ENCODE data around the gene ILDR1. TPM values are rescaled to one million over a fixed set of nuclear protein-coding genes. Genes with fewer than 3 reads are reported as not detected.

The ILDR1 gene
- total and polyA plus RNA-seq, 2 donors from 2014 or later = 11.9 to 17.7 TPM

- Histone ChIP-seq H3K9me3 (ENCODE audit: control insufficient read depth in 2 of 3, insufficient read depth in 1 of 3, low read length in 3 of 3) (no peaks in the 10 kb centered on the region), H3K27me3 (ENCODE audit: control insufficient read depth, insufficient read depth, low read length) (no peaks in the 10 kb centered on the region), H3K4me3 (ENCODE audit: low read length in 3 of 3) (no peak overlapping the region), H3K27ac (ENCODE audit: low read depth in 2 of 2, low read length in 2 of 2) (peak overlapping the region in 1 of 2 donors; percentile 23), H3K9ac (ENCODE audit: low read length in 3 of 3) (no peak overlapping the region), H3K4me1 (ENCODE audit: control insufficient read depth in 2 of 3, insufficient read depth in 2 of 3, low read depth in 1 of 3, low read length in 3 of 3) (peaks cover 0 to 17% (median 12%) of the 10 kb centered on the region in 3 donors), H3K36me3 (ENCODE audit: control insufficient read depth in 2 of 3, insufficient read depth in 3 of 3, low read length in 3 of 3) (peaks cover 0 to 3% (median 0%) of the 10 kb centered on the region in 3 donors)
- TF ChIP-seq CTCF (IDR thresholded peaks at IDR 0.05; ENCODE audit: borderline replicate concordance, extremely low read depth, insufficient read depth) = no peak
- intact Hi-C loops (cut with DNase I) = no loop called here
- no peak for DNase-seq
- no peak for FAIRE-seq
Measured at GRCh38 chr3:121992601-121993560, 29.2 kb downstream of the ILDR1 start.

- Histone ChIP-seq H3K27ac (ENCODE audit: low read depth in 2 of 2, low read length in 2 of 2) (no peak overlapping the region), H3K27me3 (ENCODE audit: control insufficient read depth, insufficient read depth, low read length) (no peaks in the 10 kb centered on the region), H3K9ac (ENCODE audit: low read length in 3 of 3) (no peak overlapping the region), H3K9me3 (ENCODE audit: control insufficient read depth in 2 of 3, insufficient read depth in 1 of 3, low read length in 3 of 3) (no peaks in the 10 kb centered on the region), H3K4me3 (ENCODE audit: low read length in 3 of 3) (no peak overlapping the region), H3K36me3 (ENCODE audit: control insufficient read depth in 2 of 3, insufficient read depth in 3 of 3, low read length in 3 of 3) (peaks cover 0 to 3% (median 0%) of the 10 kb centered on the region in 3 donors), H3K4me1 (ENCODE audit: control insufficient read depth in 2 of 3, insufficient read depth in 2 of 3, low read depth in 1 of 3, low read length in 3 of 3) (peaks cover 0 to 9% (median 0%) of the 10 kb centered on the region in 3 donors)
- FAIRE-seq (peak; percentile 23), DNase-seq (peak in 3 of 5 donors; percentile 26 to 69 (median 43))
- intact Hi-C loops (cut with DNase I) = no loop called here
- peak; percentile 27 for TF ChIP-seq CTCF (IDR thresholded peaks at IDR 0.05; ENCODE audit: borderline replicate concordance, extremely low read depth, insufficient read depth)
Measured at GRCh38 chr3:121989943-121990342, 32.1 kb downstream of the ILDR1 start.

GRCh38 chr3:121988146-121988545 is 33.9 kb downstream of the ILDR1 start:
- FAIRE-seq = no peak
- Histone ChIP-seq H3K9ac (ENCODE audit: low read length in 3 of 3) (no peak overlapping the region), H3K27me3 (ENCODE audit: control insufficient read depth, insufficient read depth, low read length) (no peaks in the 10 kb centered on the region), H3K27ac (ENCODE audit: low read depth in 2 of 2, low read length in 2 of 2) (no peak overlapping the region), H3K4me1 (ENCODE audit: control insufficient read depth in 2 of 3, insufficient read depth in 2 of 3, low read depth in 1 of 3, low read length in 3 of 3) (peaks cover 0 to 9% (median 0%) of the 10 kb centered on the region in 3 donors), H3K9me3 (ENCODE audit: control insufficient read depth in 2 of 3, insufficient read depth in 1 of 3, low read length in 3 of 3) (peaks cover 0 to 6% (median 0%) of the 10 kb centered on the region in 3 donors), H3K36me3 (ENCODE audit: control insufficient read depth in 2 of 3, insufficient read depth in 3 of 3, low read length in 3 of 3) (peaks cover 0 to 3% (median 0%) of the 10 kb centered on the region in 3 donors), H3K4me3 (ENCODE audit: low read length in 3 of 3) (no peak overlapping the region)
- no peak for DNase-seq
- intact Hi-C loops (cut with DNase I) = no loop called here
- no peak for TF ChIP-seq CTCF (IDR thresholded peaks at IDR 0.05; ENCODE audit: borderline replicate concordance, extremely low read depth, insufficient read depth)

Data from kidney (tissue), 14 donors.